GM18502 (cell line): Measurements from ENCODE around the gene PHF20.
"Not testable (repeated sequence)": the region's sequence is repeated elsewhere in the genome, so short reads cannot be mapped to it uniquely, and the experiment has no call there.

Experiments
- ATAC-seq: cut with Tn5 transposase; IDR thresholded peaks from one replicate; pipeline ENCODE4 v1.9.1; 2021; ENCODE audit warnings: mild to moderate bottlenecking; ENCODE audit not compliant: unreplicated experiment, poor library complexity

PHF20 gene

GRCh38 chr20:35771689-35772562 lies at the start of gene PHF20:
Gene PHF20, plus strand, starts transcription at chr20:35772015. Its CDS starts 29,508 bp downstream, at chr20:35801523.
- peak; percentile 85 for ATAC-seq

GRCh38 chr20:35723275-35723639 lies 48.6 kb upstream of the PHF20 start:
- ATAC-seq: not testable (repeated sequence)

GRCh38 chr20:35723652-35724320 lies 48.0 kb upstream of the PHF20 start:
- not testable (repeated sequence) for ATAC-seq

DNA sequence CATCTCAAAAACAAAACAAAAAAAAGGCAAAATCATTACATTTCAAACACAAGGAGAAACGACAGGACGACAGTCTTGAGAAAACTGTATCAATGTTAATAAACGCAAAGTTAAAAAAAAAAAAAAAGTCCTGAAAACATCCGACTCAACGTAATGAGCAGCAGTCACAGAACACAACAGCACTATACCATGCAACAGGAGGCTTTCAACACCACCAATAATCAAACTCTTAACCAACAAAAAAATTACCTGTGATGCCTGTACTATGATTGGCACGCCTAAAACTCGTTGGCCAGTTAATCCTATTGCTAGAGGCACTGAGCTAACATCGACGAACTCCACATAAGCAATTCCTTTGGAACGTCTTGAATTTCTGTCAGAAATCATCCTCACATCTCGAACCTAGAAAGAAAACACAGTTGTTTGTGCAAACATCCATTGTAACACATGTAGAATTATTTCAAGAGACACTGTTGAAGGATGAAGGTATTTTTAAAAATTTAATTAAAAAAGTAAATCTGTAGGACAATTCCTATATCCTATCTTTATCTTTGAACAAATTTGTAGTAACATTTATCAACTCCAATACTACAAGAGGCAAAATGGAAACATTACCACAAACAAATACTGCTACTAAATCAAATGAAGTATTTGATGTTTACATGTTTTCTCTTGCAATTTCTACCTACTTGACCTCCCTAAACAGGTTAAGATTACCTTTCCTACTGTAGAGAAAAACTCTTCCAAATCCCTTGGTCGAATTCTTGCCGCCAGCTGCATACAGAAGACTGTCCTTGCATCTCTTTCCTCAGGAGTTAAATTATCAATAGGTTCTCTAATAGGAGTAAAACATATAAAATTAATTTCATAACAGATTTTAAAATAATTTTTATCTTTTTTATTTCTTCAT lies 47.2 kb upstream of the PHF20 start:
- ATAC-seq: no peak

DNA sequence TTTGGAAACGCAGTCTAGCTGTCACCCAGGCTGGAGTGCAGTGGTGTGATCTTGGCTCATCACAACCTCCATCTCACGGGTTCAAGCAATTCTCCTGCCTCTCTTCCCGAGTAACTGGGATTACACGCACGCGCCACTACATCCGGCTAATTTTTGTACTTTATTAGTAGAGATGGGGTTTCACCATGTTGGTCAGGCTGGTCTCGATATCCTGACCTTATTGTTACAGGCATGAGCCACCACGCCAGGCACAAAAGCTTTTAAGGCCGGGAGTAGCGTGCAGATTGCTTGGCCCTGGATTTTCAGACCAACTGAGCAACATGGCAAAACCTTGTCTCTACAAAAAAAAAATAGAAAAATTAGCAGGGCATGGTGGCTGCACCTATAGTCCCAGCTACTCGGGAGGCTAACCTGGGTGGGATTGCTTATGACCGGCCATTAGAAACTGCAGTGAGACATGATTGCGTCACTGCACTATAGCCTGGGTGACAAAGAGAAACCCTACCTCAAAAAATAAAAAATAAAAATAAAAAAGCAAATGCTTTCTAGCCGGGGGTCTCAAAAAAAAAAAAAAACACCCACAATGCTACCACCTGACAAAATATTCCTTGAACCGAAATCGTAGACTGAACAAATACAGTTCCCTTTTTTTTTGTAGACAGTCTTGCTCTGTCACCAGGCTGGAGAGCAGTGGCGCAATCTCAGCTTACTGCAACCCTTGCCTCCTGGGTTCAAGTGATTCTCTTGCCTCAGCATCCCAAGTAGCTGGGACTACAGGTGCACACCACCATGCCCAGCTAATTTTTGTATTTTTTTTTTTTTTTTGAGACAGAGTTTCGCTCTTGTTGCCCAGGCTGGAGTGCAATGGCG lies 44.7 kb upstream of the PHF20 start:
- no peak for ATAC-seq

DNA sequence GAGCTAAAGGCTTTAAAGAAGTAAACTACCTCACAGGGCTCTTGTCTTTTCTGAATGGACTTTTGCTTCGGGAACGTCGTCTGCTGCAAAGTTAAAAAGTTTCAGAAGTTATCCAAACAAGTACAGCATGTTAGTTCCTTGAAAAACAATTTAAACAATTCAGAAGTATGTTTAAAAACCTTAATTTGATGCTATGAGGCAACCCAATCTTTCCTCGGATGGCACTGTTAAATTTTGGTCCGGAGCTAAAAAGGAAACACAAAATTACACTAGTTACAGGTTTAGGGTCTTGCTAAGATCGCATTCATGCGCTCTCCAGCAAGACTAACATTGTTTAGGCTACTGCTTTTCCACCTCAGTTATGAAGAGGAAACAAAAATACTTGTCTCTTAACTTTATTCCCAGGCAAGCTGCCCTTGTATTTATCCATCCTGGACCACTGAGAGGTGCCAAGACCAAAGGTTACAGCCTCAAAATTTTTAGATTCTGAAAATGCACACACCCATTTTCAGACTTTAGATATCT lies 42.5 kb upstream of the PHF20 start:
- ATAC-seq: no peak

GRCh38 chr20:35729836-35730582 lies 41.8 kb upstream of the PHF20 start:
- no peak for ATAC-seq

DNA sequence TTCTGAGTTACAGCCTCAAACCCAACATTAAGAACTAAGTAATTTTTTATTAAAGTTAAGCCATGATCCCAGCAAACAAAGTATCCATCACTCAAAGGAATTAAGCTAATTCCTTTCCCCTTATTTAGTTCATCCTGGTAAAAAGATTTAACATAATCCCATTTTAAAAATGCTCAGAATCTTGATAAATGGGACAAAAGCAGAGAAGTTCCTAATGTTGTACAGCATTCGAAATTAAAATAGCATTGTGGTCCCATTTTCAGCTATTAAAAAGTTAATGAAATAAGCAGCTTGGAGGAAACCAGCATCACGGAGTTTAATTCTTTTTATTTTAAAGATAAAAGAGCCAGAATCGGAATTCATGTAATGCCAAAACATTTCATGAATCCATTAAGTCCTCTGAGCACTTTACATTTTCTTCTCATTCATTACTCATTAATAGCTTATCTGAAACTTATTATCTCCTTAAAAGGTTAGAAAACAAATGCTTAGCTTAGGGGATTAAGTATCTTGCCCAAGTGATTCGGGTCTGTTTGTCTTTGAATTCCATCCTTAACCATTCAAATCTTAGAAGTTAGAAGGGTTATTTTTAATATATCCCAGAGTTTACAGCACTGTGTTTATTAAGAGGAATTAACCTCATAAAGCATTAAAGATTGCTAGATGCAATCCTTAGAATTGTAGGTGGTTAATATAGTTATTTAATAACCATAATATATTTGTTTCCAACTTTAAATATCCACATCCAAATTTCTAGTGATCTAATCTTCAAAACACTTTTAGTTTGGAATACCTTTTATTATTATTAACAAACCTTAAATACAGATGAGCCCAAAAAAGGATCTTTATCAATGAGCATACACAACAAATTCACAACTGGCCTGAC lies 41.0 kb upstream of the PHF20 start:
- no peak for ATAC-seq

DNA sequence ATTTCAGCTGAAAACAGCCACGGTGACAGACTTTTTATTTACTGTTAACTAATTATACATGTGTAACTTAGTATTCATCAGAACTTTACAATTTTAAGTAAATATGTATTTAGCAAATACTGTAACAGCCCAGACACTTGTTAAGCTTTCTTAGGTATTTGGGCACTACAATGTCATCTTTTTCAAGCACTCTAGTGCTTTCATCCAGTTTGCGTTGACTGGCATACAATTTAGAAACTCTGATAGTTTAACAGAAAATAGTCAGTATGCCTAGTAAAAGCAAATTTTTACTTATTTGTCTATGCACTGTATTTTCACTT lies 40.4 kb upstream of the PHF20 start:
- ATAC-seq: no peak

GRCh38 chr20:35731862-35732643 lies 39.8 kb upstream of the PHF20 start:
- ATAC-seq: no peak

- no peak for ATAC-seq
These were observed 39.2 kb upstream of the PHF20 start for GRCh38 chr20:35732644-35732982.

DNA sequence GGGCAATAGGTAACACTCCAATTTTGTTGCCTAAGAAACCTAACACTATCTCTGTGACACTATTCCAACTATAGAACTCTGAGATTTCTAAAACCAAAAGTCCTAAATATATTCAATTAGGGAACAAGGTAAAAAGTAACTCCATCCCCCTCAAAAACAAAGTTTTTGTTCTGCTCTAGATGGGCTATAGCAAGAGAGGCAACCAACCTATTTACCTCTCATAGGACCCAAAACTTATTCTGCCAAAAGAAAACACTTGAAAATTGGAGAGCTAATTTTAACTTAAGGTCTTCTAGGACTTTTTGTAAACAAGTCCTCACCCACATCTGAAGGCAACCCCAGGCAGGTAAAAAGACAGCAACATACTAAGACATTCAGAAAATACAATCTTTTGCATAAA lies 37.4 kb upstream of the PHF20 start:
- no peak for ATAC-seq

GRCh38 chr20:35734777-35735649 lies 36.8 kb upstream of the PHF20 start:
- no peak for ATAC-seq

DNA sequence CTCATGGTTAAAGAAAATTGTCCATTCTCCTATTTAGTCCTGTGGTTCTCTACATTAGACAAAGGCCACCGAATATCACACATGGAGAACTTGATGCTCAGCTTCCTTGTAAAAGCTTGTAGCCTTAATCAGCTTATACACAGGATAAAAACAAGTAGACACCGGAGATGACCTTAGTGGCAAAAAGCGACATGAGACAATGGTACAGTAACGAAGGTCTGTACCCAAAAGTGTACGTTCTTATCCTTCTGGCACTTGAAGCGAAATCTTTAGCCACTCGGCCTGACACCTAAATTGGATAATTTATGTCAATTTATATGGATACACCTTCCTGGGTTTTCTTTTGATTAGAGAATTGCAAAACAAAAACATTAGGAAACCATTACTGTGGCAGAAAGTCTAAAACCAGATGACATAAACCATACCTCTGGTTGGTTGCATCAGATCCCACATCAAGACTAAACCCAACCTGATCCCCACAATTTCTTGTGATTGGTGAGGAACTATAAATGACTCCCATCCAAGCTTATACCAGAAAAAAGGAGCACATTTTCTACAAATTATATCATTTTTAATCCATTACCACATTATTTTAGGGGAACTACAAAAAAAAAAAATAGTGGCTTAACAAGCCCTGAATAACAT lies 35.9 kb upstream of the PHF20 start:
- no peak for ATAC-seq

DNA sequence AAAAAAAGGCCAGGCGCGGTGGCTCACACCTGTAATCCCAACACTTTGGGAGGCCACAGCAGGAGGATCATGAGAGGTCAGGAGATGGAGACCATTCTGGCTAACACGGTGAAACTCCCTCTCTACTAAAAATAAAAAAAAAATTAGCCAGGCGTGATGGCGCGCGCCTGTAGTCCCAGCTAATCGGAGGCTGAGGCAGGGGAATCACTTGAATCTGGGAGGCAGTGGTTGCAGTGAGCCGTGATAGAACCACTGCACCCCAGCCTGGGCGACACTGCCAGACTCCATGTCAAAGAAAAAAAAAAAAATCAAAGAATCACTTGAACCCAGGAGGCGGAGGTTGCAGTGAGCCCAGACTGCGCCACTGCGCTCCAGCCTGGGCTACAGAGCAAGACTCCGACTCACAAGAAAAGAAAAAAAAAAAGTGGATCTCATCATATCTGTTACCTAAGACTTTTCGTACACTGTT lies 33.9 kb upstream of the PHF20 start:
- ATAC-seq: no peak
